HG02642 (cell line): ENCODE results near the gene KRTAP5-10.
"Not testable (repeated sequence)": the region's sequence is repeated elsewhere in the genome, so short reads cannot be mapped to it uniquely, and the experiment has no call there.

Experiments used
- ATAC-seq: cut with Tn5 transposase; IDR thresholded peaks from one replicate; pipeline ENCODE4 v1.9.1; 2021; ENCODE audit warnings: mild to moderate bottlenecking; ENCODE audit not compliant: unreplicated experiment, poor library complexity

Gene KRTAP5-10

GRCh38 chr11:71565263-71565662 lies at the start of gene KRTAP5-10:
Gene KRTAP5-10 (plus strand): TSS chr11:71565563. CDS start chr11:71565588, 25 bp downstream.
- no peak for ATAC-seq

GRCh38 chr11:71518506-71519471 lies 46.6 kb upstream of the KRTAP5-10 start:
- ATAC-seq: no peak

DNA sequence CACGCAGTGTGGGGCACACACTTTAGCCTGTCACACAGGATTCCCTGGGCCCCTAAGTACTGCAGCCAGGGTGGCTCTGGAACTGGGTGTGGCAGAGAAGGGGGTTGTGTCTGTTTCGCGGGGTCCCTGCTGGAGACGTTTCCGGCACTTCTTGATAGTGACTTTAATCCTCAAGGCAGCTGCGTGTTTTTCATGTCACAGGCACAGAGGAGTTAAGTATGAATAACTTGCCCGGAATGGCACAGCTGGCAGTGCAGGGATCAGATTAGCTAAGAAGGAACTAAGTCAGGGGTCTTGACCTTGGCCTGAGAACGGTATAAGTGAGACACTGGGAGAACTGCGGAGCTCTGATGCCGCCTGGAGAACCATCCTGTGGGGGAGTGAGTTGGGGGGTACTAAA lies 45.8 kb upstream of the KRTAP5-10 start:
- ATAC-seq: no peak

- no peak for ATAC-seq
Observed at GRCh38 chr11:71525188-71525937, 40.0 kb upstream of the KRTAP5-10 start.

- no peak for ATAC-seq
Observed at GRCh38 chr11:71525938-71526495, 39.3 kb upstream of the KRTAP5-10 start.

GRCh38 chr11:71526796-71527575 lies 38.4 kb upstream of the KRTAP5-10 start, which contains the start of gene KRTAP5-7:
Gene KRTAP5-7 (plus strand): TSS chr11:71527267. CDS start chr11:71527301, 34 bp downstream.
- ATAC-seq: not testable (repeated sequence)

DNA sequence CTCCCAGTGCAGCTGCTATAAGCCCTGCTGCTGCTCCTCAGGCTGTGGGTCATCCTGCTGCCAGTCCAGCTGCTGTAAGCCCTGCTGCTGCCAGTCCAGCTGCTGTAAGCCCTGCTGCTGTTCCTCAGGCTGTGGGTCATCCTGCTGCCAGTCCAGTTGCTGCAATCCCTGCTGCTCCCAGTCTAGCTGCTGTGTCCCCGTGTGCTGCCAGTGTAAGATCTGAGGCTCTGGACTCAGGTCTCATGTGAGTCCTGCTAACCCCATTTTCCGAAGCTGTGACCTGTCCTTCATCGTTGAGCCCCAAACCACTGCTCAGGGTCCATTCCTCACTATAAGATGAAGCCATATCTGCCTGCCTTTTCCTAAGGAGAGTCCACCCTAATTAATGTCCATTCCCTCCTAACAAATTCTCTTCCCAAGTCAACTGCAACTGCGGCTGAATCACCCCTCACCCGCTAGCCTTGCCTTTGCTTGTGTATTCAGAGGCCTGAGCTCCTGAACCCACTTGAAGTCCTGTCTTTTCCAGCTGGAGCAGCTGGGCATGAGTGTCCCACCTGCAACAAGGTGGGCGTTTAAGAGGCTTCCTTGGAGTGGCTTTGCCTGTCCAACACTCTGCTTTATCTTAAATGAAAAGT lies 37.7 kb upstream of the KRTAP5-10 start:
- no peak for ATAC-seq

- ATAC-seq: no peak
Observed at GRCh38 chr11:71530602-71531001, 34.8 kb upstream of the KRTAP5-10 start.

- ATAC-seq: no peak
Observed at GRCh38 chr11:71532036-71532610, 33.2 kb upstream of the KRTAP5-10 start.

DNA sequence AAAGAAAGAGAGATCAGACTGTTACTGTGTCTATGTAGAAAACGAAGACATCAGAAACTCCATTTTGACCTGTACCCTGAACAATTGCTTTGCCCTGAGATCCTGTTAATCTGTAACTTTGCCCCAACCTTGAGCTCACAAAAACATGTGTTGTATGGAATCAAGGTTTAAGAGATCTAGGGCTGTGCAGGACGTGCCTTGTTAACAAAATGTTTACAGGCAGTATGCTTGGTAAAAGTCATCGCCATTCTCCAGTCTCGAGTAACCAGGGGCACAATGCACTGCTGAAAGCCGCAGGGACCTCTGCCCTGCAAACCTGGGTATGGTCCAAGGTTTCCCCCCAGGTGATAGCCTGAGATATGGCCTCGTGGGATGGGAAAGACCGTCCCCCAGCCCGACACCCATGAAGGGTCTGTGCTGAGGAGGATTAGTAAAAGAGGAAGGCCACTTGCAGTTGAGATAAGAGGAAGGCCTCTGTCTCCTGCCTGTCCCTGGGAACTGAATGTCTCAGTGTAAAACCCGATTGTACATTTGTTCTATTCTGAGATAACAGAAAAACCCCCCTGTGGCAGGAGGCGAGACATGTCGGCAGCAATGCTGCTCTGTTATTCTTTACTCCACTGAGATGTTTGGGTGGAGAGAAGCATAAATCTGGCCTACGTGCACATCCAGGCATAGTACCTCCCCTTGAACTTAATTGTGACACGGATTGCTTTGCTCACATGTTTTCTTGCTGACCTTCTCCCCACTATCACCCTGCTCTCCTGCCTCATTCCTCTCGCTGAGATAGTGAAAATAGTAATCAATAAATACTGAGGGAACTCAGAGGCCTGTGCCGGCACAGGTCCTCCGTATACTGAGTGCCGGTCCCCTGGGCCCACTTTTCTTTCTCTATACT lies 30.4 kb upstream of the KRTAP5-10 start:
- not testable (repeated sequence) for ATAC-seq

GRCh38 chr11:71535825-71536224 lies 29.5 kb upstream of the KRTAP5-10 start:
- no peak for ATAC-seq

DNA sequence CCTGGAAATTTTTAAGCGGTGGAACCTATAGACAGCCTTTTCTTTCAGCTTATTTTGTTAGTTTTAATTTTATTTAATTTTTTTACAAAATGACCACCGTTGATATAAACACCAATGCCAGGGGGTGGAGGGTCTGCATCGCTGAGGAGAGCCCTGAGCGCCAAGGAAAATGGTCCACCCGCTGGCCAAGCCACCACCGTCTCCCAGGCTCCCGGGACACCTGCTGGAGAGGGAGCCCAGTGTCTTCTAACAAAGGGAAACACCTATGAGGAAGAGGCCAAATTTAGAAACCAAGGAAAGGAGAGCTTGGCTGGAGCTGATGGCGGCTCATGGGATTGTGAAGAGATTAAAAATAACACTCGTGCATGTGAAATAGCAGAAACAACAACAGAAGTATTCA lies 27.8 kb upstream of the KRTAP5-10 start:
- no peak for ATAC-seq

GRCh38 chr11:71537977-71538665 lies 27.2 kb upstream of the KRTAP5-10 start, which contains the start of gene KRTAP5-8:
Gene KRTAP5-8 (plus strand): TSS chr11:71538025. CDS start chr11:71538056, 31 bp downstream.
- not testable (repeated sequence) for ATAC-seq

DNA sequence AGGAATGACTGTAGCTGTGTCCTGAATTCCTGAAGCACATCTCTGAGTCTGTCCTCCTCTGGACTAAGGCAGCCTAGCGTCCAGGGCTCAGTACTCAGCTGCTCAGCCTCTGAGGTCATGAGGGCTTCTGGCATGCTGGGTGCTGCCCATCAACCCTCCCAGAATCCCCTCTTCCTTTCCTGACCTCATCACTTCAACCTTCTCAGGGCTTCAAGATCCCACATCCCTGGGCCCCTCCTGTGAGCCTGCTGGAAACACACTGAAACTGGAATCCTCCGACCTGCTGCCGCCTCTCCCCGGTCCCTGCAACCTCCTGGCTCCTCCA lies 26.7 kb upstream of the KRTAP5-10 start:
- no peak for ATAC-seq

- ATAC-seq: no peak
Observed at GRCh38 chr11:71539017-71539416, 26.3 kb upstream of the KRTAP5-10 start.

- not testable (repeated sequence) for ATAC-seq
Observed at GRCh38 chr11:71539971-71540370, 25.4 kb upstream of the KRTAP5-10 start.

DNA sequence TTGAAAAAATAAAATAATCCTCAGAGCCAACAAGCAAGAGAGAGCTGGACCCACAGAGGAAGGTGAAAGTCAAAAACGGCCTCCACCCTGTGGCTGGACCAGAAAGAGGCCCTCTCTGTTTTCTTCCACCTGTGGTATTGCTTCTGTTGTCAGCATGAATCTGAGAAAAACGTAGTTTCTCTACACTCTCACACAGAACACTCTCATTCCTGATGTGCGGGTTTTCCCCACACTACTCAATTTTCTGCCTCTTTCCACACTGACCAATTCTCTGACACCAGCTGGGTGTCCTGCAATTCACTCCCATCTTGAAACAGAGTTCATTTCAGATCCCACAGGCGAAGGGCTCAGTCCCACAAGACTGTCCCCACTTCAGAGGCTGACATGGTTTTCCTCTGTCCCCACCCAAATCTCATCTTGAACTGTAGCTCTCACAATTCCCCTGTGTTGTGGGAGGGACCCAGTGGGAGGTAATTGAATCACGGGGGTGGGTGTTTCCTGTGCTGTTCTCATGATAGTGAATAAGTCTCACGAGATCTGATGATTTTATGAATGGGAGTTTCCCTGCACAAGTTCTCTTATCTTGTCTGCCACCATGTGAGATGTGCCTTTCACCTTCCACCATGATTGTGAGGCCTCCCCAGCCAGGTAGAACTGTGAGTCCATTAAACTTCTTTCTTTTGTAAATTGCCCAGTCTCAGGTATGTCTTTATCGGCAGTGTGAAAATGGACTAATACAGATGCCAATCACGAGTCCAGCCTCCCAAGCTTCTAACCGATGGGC lies 24.6 kb upstream of the KRTAP5-10 start:
- ATAC-seq: peak; percentile 60
